OCI-LY1 (cell line): ENCODE data around the gene SLC9C2.

Experiments used
- H2AFZ ChIP-seq: fragments of 200-600 bp; sonication (generic), shearing (Covaris generic); 2 replicates; pipeline ENCODE4 v1.6.0; 2014; ENCODE audit warnings: antibody characterized with exemption, mild to moderate bottlenecking, low read length
- H3F3A ChIP-seq: fragments of 200-600 bp; sonication (generic), shearing (Covaris generic); 2 replicates; pipeline ENCODE4 v1.6.0; 2014; ENCODE audit warnings: mild to moderate bottlenecking, antibody characterized with exemption, low read length, moderate library complexity; ENCODE audit not compliant: insufficient read depth
- H3K27ac ChIP-seq: fragments of 200-600 bp; sonication (generic); 2 replicates; pipeline ENCODE4 v1.5.1; 2014; ENCODE audit warnings: low read length, mixed run types, mild to moderate bottlenecking, low read depth; ENCODE audit not compliant: poor library complexity, severe bottlenecking
- H3K27me3 ChIP-seq: fragments of 200-600 bp; sonication (generic); 2 replicates; pipeline ENCODE4 v1.6.0; 2014; ENCODE audit warnings: antibody characterized with exemption, mild to moderate bottlenecking, low read length, moderate library complexity; ENCODE audit not compliant: insufficient read depth
- H3K36me3 ChIP-seq: fragments of 200-600 bp; sonication (generic); 2 replicates; pipeline ENCODE4 v1.6.1; 2014; ENCODE audit warnings: mild to moderate bottlenecking, antibody characterized with exemption, low read length, moderate library complexity, mixed read lengths; ENCODE audit not compliant: insufficient read depth
- H3K4me1 ChIP-seq: fragments of 200-600 bp; sonication (generic); 2 replicates; pipeline ENCODE4 v1.5.1; 2014; ENCODE audit warnings: mild to moderate bottlenecking, low read length, moderate library complexity; ENCODE audit not compliant: insufficient read depth, severe bottlenecking
- H3K4me2 ChIP-seq: fragments of 200-600 bp; sonication (generic), shearing (Covaris generic); 2 replicates; pipeline ENCODE4 v1.6.1; 2014; ENCODE audit warnings: low read length
- H3K4me3 ChIP-seq: fragments of 200-600 bp; sonication (generic); 2 replicates; pipeline ENCODE4 v1.5.1; 2014; ENCODE audit warnings: low read length, low read depth, mild to moderate bottlenecking, mixed read lengths; ENCODE audit not compliant: poor library complexity, severe bottlenecking
- H3K79me2 ChIP-seq: fragments of 200-600 bp; shearing (Covaris generic); 2 replicates; pipeline ENCODE4 v1.6.1; 2016; ENCODE audit warnings: mixed run types, low read length, mixed read lengths; ENCODE audit not compliant: insufficient read depth
- H3K9ac ChIP-seq: fragments of 200-600 bp; sonication (generic), shearing (Covaris generic); 2 replicates; pipeline ENCODE4 v1.6.1; 2014; ENCODE audit warnings: mild to moderate bottlenecking, low read length, mixed read lengths
- H3K9me2 ChIP-seq: fragments of 200-600 bp; sonication (generic), shearing (Covaris generic); 2 replicates; pipeline ENCODE4 v1.6.1; 2014; ENCODE audit warnings: low read depth, mild to moderate bottlenecking, low read length, mixed read lengths
- H3K9me3 ChIP-seq: fragments of 200-600 bp; shearing (Covaris generic); 2 replicates; pipeline ENCODE4 v1.6.1; 2014; ENCODE audit warnings: low read length, mixed read lengths
- H4K20me1 ChIP-seq: fragments of 200-600 bp; sonication (generic), shearing (Covaris generic); 2 replicates; pipeline ENCODE4 v1.6.0; 2016; ENCODE audit warnings: mild to moderate bottlenecking, low read length; ENCODE audit not compliant: insufficient read depth
- EZH2 ChIP-seq: fragments of 200-600 bp; sonication (generic), shearing (Covaris generic); IDR thresholded peaks from 2 replicates; pipeline ENCODE4 v1.8.0; 2017; ENCODE audit warnings: borderline replicate concordance, mixed run types, mild to moderate bottlenecking, antibody characterized with exemption, low read length, moderate library complexity, mixed read lengths
- TF ChIP-seq, protein P1 (sequence below): fragments of 200-600 bp; sonication (generic), shearing (Covaris generic); IDR thresholded peaks from 2 replicates; pipeline ENCODE4 v1.5.1; 2017; ENCODE audit warnings: mild to moderate bottlenecking, antibody characterized with exemption, low read length, moderate library complexity, mixed read lengths

Gene SLC9C2

GRCh38 chr1:173527151-173527826 lies 75.6 kb downstream of the SLC9C2 start:
- no peak for TF ChIP-seq EZH2
- TF ChIP-seq, protein P1, sequence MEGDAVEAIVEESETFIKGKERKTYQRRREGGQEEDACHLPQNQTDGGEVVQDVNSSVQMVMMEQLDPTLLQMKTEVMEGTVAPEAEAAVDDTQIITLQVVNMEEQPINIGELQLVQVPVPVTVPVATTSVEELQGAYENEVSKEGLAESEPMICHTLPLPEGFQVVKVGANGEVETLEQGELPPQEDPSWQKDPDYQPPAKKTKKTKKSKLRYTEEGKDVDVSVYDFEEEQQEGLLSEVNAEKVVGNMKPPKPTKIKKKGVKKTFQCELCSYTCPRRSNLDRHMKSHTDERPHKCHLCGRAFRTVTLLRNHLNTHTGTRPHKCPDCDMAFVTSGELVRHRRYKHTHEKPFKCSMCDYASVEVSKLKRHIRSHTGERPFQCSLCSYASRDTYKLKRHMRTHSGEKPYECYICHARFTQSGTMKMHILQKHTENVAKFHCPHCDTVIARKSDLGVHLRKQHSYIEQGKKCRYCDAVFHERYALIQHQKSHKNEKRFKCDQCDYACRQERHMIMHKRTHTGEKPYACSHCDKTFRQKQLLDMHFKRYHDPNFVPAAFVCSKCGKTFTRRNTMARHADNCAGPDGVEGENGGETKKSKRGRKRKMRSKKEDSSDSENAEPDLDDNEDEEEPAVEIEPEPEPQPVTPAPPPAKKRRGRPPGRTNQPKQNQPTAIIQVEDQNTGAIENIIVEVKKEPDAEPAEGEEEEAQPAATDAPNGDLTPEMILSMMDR: no peak
- no peak overlapping the region for H2AFZ ChIP-seq

DNA sequence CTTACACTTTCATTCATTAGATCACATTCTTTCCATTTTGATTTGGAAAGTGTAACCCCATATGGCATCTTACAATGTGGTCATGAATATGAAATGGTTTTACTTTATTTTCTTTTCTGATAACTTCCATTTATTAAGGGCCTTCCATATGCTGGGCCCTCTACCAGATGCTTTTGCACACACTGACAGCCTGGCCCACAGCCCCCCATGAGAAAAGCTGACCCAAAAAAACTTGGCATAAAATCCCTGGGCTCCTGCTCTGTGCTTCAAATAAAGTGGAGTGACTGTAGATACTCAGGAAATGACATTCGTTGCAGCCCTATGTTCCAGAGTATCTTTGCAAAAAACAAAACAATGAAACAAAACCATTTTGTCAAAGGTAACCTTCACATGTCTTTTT lies 76.9 kb downstream of the SLC9C2 start:
- H4K20me1 ChIP-seq: no peaks in the 10 kb centered on the region

More at GRCh38 chr1:173527151-173527826, 75.6 kb downstream of the SLC9C2 start:
- no peaks in the 10 kb centered on the region for H3K4me1 ChIP-seq
- no peaks in the 10 kb centered on the region for H3K27me3 ChIP-seq
- H3K36me3 ChIP-seq: no peaks in the 10 kb centered on the region
- H3K4me3 ChIP-seq: no peak overlapping the region
- no peaks in the 10 kb centered on the region for H3K9me3 ChIP-seq
- H3K79me2 ChIP-seq: no peaks in the 10 kb centered on the region
- no peaks in the 10 kb centered on the region for H3K9me2 ChIP-seq
- no peak overlapping the region for H3K9ac ChIP-seq
- no peak overlapping the region for H3K4me2 ChIP-seq
- no peaks in the 10 kb centered on the region for H3F3A ChIP-seq
- no peaks in the 10 kb centered on the region for H4K20me1 ChIP-seq
- H3K27ac ChIP-seq: no peak overlapping the region

DNA sequence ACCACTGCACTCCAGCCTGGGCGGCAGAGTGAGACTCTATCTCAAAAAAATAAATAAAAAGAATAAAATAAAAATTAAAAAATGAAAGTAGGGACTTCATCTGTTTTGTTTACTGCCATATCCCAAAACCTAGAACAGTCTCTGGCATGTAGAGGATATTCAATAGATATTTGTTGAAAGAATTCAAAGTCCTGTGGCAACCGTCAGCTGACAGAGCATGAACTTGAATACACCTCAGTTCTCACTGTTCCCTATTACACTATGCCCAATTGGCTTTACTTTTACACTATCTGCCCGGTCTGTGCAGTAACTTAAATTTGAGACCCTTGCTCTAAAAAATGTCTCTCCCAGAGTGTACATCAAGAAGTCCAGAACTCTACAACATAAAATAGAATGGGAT lies 79.5 kb downstream of the SLC9C2 start:
- no peak overlapping the region for H3K4me3 ChIP-seq
- no peak overlapping the region for H3K27ac ChIP-seq
- H3K9me3 ChIP-seq: no peaks in the 10 kb centered on the region
- no peaks in the 10 kb centered on the region for H3K9me2 ChIP-seq
- H3K4me2 ChIP-seq: no peak overlapping the region
- H3K9ac ChIP-seq: no peak overlapping the region
- no peaks in the 10 kb centered on the region for H3K36me3 ChIP-seq
- no peaks in the 10 kb centered on the region for H4K20me1 ChIP-seq
- no peaks in the 10 kb centered on the region for H3F3A ChIP-seq
- no peaks in the 10 kb centered on the region for H3K27me3 ChIP-seq
- no peaks in the 10 kb centered on the region for H3K4me1 ChIP-seq
- H2AFZ ChIP-seq: no peak overlapping the region
- no peaks in the 10 kb centered on the region for H3K79me2 ChIP-seq
- TF ChIP-seq EZH2: no peak
- TF ChIP-seq, protein P1: no peak

More for the DNA sequence above, 76.9 kb downstream of the SLC9C2 start:
- no peak overlapping the region for H3K4me2 ChIP-seq
- H3K4me1 ChIP-seq: no peaks in the 10 kb centered on the region
- no peaks in the 10 kb centered on the region for H3K79me2 ChIP-seq
- H3K36me3 ChIP-seq: no peaks in the 10 kb centered on the region
- no peaks in the 10 kb centered on the region for H3K9me3 ChIP-seq
- TF ChIP-seq, protein P1: no peak
- TF ChIP-seq EZH2: no peak
- H3K4me3 ChIP-seq: no peak overlapping the region
- H2AFZ ChIP-seq: no peak overlapping the region
- no peaks in the 10 kb centered on the region for H3F3A ChIP-seq
- no peak overlapping the region for H3K27ac ChIP-seq
- no peaks in the 10 kb centered on the region for H3K27me3 ChIP-seq
- no peaks in the 10 kb centered on the region for H3K9me2 ChIP-seq
- no peak overlapping the region for H3K9ac ChIP-seq
